Right lobe of liver (tissue), 4 donors: ENCODE measurements around the gene ITGA8.

Experiments used
- CTCF ChIP-seq, 4 donors: fragments of 200-600 bp in 3 of 4; fragments of 450-650 bp in 1 of 4; IDR thresholded peaks; one replicate each; pipeline versions ENCODE4 v1.5.1 to v1.8.0; 2016 to 2022; ENCODE audit warnings: antibody characterized with exemption in 4 of 4, mild to moderate bottlenecking in 2 of 4
- POLR2A ChIP-seq: fragments of 450-650 bp; IDR thresholded peaks from one replicate; pipeline ENCODE4 v1.6.1; 2017; ENCODE audit warnings: antibody characterized with exemption, mild to moderate bottlenecking
- donor health status: DM: no; HTN: no; CAD: no.
- donor health status: DM: no; HTN: no; CAD: no.
- donor health status: DM: no; HTN: yes; CAD: no.

GRCh38 chr10:15472431-15473395, 247.0 kb downstream of the ITGA8 start:
- TF ChIP-seq CTCF (IDR thresholded peaks at IDR 0.05) = no peak
- TF ChIP-seq POLR2A = no peak
